Cardiac septum (tissue), 1 donor: ENCODE measurements around the gene PTPRCAP. TPM values are rescaled to one million over a fixed set of nuclear protein-coding genes. Genes with fewer than 3 reads are reported as not detected.
"Not testable (repeated sequence)": the region's sequence is repeated elsewhere in the genome, so short reads cannot be mapped to it uniquely, and the experiment has no call there.

ENCODE experiments used
- DNase-seq: peaks from one replicate; pipeline ENCODE4 v3.0.0-alpha.2; 2020; ENCODE audit warnings: low spot score
- intact Hi-C: fragments of 100-400 bp; cut with DNase I; formaldehyde crosslinking; loops from one replicate; pipeline ENCODE4 v1.14.0; 2022
- total RNA-seq: library from RNA; stranded (reverse); fragmentation: NEBNext Ultra II Directional; extraction: Animal tissue kit (Norgen Biotek cat#: 25700); gene quantifications from one replicate; pipeline ENCODE4 v1.2.1, GENCODE V29; 2021
- donor health status: DM: no; HTN: no; CAD: no.

The PTPRCAP gene
- total RNA-seq, 1 donor from 2014 or later = 0.40 TPM

- no peak for DNase-seq
- intact Hi-C loops = no loop called here
These were observed 29.7 kb upstream of the PTPRCAP start for GRCh38 chr11:67466962-67467771.

GRCh38 chr11:67466367-67466766, 28.9 kb upstream of the PTPRCAP start:
- DNase-seq = no peak
- intact Hi-C loops = no loop called here

GRCh38 chr11:67465530-67465929, 28.0 kb upstream of the PTPRCAP start:
- DNase-seq, intact Hi-C loops: not testable (repeated sequence)

- no peak for DNase-seq
- intact Hi-C loops = no loop called here
These were observed 27.7 kb upstream of the PTPRCAP start for GRCh38 chr11:67465189-67465510.

- intact Hi-C loops = no loop called here
- peak; percentile 97 for DNase-seq
These were observed 27.1 kb upstream of the PTPRCAP start for GRCh38 chr11:67464411-67465188.

DNA sequence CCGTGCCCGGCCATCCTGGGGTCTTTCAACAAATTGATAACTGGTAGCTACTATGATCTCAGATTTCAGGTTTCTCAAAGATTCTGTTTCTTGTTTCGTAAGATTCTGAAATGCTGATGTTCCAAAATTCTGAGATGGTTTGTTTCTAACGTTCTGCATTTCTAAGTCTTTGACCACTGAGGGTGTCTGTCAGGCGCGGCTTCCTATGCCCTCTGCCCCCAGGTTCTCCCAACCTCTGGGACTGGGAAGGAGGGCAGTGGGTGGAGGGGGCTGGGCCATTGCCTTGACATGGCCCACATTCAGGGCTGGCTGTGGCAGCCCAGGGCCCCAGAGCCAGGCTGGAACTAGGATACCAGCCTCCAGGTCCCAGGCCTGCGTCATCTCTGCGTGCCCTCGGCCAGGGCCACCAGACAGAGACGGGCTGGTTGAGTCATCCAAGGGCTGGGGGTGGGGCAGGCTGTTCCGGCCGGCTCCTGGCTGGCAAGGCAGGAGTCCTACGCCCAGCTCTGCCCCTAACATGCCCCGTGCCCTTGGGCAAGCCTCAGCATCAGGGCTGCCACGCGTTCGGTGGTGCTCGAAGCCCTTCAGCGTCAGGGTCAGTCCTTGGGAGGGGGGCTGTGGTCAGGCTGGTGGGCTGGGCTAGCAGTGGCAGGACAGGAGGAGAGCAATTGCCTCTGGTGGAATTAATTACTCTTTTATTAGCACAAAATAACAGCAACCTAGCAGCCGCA, 26.4 kb upstream of the PTPRCAP start:
- intact Hi-C loops = no loop called here
- peak; percentile 83 for DNase-seq

DNA sequence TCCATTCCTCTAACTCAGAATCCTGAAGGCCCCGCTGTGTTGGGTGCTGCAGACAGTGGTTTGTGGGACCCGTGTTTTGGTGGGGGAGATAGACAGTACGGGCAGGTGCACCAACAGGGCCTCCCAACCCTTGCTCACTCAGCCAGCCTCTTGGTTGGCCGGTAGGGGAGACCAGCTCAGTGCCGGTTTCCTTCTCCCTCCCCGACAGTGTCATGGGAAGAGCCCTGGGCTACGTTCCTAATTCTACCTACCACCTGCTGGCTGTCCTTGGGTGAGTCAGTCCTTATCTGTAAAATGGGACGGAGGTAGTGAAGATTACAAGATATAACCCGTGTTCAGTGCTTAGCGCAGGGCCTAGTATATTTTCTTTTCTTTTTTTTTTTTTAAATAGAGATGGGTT, 25.7 kb upstream of the PTPRCAP start:
- no peak for DNase-seq
- intact Hi-C loops = no loop called here

GRCh38 chr11:67458266-67458665, 20.8 kb upstream of the PTPRCAP start:
- no peak for DNase-seq
- intact Hi-C loops = no loop called here

- no peak for DNase-seq
- intact Hi-C loops = no loop called here
These were observed 20.0 kb upstream of the PTPRCAP start for GRCh38 chr11:67457453-67457852.

DNA sequence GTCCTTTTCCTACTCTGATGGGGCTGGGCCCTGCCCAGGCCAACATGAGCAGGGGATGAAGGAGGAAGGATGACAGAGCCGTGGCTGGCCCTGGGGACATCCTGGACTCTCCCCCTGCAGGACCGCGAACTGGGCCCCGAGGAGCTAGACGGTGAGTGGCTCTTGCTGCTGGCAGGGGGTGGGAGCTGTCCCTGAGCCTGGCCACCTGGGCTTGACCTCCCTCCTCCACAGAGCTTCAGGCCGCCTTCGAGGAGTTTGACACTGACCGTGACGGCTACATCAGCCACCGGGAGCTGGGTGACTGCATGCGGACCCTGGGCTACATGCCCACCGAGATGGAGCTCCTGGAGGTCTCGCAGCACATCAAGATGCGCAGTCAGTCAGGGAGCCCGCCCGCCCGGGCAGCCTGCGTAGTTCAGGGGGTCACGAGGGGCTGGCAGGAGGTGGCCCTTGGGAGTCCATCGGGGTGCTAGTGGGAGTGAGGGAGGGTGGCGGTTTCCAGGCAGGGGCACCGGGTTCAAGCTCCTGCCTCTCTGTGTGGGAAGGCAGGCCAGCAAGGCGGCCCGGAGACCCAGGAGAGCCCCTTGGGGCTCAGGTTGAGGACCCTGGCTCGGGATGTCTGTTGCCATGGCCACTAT, 18.7 kb upstream of the PTPRCAP start:
- intact Hi-C loops = no loop called here
- DNase-seq = no peak

- intact Hi-C loops = no loop called here
- DNase-seq = no peak
These were observed 17.6 kb upstream of the PTPRCAP start, which contains the start of gene CABP4 for GRCh38 chr11:67455054-67455453. CABP4 (plus strand) TSS chr11:67455354; CDS start chr11:67455424, 70 bp downstream.

DNA sequence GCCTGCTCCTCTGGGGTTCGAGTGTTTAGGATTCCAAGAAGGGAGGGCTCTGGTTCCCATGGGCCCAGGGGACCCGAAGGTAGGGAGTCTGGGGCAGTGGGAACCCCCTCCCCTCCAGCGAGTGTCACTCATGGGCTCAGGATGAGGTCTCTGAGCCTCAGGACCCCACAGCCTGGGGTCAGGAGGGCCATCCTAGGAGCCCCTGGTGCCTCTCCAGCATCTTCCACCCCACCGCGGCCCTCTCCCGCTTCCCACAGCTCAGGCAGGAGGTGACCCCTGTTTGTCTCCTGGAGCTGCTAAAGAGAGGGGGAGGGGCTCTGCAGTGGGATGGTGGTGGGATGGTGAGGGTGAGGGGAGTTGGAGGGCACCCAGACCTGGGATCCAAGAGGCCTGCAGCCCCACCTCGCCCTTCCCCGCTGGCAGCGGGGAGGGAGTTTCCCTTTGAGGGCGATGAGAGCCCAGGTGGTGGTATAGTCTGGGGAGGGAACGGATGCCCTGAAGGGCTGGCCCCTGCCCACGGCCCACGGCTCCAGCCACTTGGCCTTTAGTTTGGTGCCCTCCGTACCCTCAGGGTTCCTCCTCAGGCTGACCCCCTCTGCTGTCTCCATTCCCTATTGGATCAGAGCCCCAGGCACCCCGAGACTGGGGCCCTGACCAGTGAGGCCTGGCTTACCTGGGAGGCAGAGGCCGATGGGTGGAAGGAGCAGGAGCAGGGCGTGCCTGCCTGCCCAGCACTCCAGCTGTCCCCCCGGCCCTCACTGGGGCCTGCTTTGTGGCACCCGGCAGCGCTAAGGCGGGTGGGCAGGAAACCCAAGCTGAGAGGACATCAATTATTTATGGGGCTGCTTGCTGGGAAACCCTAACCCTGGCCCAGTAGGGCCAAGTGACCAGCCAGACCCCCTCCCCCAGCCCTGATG, 16.6 kb upstream of the PTPRCAP start:
- intact Hi-C loops = no loop called here
- no peak for DNase-seq

DNA sequence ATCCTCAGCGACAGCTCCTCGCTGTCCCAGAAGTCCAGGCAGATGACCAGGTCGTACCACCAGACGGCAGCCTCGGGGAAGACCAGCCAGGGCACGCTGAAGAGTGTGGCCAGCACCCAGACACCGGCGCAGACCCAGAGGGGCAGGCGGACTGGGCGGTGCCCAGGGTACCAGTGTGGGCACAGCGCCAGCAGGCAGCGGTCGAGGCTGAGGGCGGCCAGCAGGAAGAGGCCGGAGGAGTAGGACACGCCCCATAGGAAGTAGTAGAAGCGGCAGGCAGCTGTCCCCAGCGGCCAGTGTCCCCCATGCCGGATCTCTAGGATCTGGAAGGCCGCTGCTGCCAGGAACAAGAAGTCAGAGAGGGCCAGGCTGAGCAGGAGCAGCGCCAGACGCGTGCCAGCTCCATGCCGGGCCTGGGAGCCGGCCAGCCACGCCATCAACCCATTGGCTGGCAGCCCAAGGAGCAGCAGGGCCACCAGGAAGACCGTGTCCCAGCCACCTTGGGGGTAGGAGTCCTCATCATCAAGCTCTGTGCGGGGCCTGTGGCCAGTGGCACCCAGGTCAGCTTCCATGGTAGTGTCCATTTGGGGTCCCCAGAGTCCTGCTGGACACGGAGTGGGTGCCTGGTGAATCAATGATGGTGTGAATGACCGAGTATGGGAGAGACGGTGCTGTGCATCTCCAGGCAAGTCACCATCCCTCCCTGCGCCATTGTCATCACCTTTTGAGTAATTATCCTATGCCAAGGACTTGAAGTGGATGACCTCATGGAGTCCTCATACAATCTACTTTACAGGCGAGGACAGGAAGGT, 14.9 kb upstream of the PTPRCAP start, which contains the start of gene GPR152:
Gene GPR152 (minus strand): TSS at position 589 of the 812 bp plus-strand sequence. CDS start 5 bp downstream, at position 584.
- intact Hi-C loops = no loop called here
- DNase-seq = no peak

DNA sequence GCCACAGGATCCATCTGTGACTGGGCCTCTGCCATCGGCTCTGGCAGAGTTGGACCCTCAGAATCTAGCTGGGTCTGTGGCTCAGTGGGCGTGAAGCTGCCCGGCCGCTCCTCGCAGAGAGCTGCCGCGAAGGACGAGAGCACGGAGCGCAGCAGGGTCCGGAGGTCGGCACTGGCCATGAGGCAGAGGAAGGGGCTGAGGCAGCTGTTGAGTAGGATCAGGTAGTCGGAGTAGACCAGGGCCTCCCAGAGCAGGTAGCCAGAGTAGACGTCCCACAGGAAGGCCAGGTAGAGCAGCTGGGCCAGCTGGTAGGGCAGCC, 14.1 kb upstream of the PTPRCAP start:
- intact Hi-C loops = no loop called here
- no peak for DNase-seq

DNA sequence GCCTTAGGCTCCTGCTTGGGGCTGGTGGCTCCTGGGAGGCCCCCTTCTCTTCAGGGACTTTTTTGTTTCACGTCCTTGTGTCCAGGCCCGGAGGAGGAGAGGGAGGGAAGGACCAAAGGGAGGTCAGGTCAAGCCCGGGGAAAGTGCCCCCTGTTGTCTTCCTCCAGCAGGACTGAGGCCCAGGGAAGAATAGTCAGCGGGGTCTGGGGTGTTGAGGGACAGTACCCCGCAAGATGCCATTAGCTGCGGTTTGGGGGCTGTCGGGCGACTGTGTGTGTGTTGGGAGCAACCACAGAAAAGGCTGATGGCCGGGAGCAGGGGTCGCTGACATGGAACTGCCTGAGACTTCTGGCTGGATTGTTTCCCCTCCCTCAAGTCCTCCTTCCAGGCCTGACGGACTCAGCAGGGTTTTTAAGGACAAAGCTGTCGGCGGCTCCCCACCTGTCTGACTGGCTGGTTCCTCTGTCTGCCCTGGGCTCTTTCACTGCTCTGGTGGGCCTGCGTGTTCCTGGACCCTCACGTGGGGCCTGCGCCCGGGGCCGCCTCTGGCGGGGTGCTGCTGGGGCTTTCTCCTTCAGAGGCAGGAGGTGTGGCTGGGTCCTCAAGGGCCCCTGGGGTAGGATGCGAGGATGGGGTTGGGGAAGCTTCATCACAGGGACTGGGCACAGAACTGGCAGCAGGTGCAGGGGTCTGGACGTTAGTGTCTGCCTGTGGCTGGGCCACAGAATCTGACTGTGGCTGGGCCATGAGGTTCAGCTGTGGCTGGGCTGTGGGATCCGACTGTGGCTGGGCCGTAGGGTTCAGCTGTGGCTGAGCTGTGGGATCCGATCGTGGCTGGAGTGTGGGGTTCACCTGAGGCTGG, 13.5 kb upstream of the PTPRCAP start:
- no peak for DNase-seq
- intact Hi-C loops = no loop called here

DNA sequence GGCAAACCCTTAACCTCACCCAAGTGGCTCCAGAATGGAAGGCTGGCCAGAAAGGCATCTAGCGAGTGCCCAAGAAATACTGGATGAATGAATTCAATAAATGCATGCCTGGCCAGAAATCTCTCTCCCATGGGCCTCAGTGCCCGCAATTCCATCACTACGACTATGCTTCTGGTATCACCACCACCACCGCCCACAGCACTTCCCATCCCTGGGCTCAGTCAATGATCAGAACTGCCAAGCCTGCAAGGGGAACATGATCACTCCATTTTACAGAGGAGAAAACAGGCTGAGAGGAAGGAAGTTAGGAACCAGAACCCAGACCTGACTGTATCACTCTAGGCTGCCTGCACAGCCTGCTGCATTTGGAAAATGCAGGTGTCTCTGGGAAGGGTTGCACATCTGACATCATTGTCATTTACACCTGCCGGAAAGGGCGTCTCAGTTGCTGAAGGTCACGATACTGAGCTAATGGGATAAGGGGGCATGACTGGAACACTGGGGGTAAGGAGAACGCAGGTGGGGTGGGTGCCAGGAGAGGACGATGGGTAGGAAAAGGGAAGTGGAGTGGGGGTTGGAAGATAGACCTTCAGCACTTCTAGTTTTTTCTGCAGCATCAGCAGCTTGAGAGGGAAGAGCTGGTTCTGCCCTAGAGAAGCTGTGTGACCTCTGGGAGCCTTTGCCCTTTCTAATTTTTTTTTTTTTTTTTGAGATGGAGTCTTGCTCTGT, 11.8 kb upstream of the PTPRCAP start:
- intact Hi-C loops = no loop called here
- DNase-seq = no peak

- intact Hi-C loops = no loop called here
- no peak for DNase-seq
These were observed 10.7 kb upstream of the PTPRCAP start for GRCh38 chr11:67448220-67448609.
